B cell (primary cell): ENCODE measurements around the gene ANKRD11. TPM values are rescaled to one million over a fixed set of nuclear protein-coding genes. Genes with fewer than 3 reads are reported as not detected.
"Not testable (repeated sequence)": the region's sequence is repeated elsewhere in the genome, so short reads cannot be mapped to it uniquely, and the experiment has no call there.

Experiments used
- ATAC-seq: fragments of 200-7000 bp; cut with Tn5 transposase; one replicate; pipeline ENCODE4 v1.10.0; 2021; ENCODE audit warnings: low read depth, mild to moderate bottlenecking, moderate number of reproducible peaks, moderate library complexity
- CTCF ChIA-PET: fragments of 350-600 bp; sonication (Branson Sonifier 250); formaldehyde crosslinking; loops from one replicate; lab custom pipeline; 2021; ENCODE audit warnings: antibody characterized with exemption, inconsistent platforms; lab: Charles Lee
- POLR2A ChIA-PET: fragments of 350-600 bp; sonication (Branson Sonifier 250); formaldehyde crosslinking; loops from one replicate; lab custom pipeline; 2021; ENCODE audit warnings: antibody characterized with exemption; lab: Charles Lee
- DNase-seq: peaks from one replicate; pipeline ENCODE4 v3.0.0; 2013
- H2AFZ ChIP-seq: 2 replicates; pipeline ENCODE4 v1.6.1; 2012; ENCODE audit warnings: mild to moderate bottlenecking, low read depth, low read length; ENCODE audit not compliant: insufficient read depth, poor library complexity, severe bottlenecking
- H3K27ac ChIP-seq, 2 donors: 1 replicate in 1 of 2; 2 replicates in 1 of 2; pipeline ENCODE4 v1.5.1; 2012 to 2013; ENCODE audit warnings: low read length in 2 of 2, mild to moderate bottlenecking in 2 of 2, moderate library complexity in 1 of 2
- H3K27me3 ChIP-seq, 4 experiments: fragments of 200-600 bp in 1 of 4; sonication (generic) in 1 of 4; replicated peaks in 1 of 4; 1 replicate in 2 of 4; 2 replicates in 2 of 4; pipeline versions ENCODE4 v1.6.1 to v1.7.0; 2013 to 2016; ENCODE audit warnings: low read length in 3 of 4, mild to moderate bottlenecking in 2 of 4, mixed read lengths in 1 of 4, moderate library complexity in 1 of 4; ENCODE audit not compliant: insufficient read depth in 4 of 4, control insufficient read depth in 3 of 4; ENCODE audit errors: control extremely low read depth in 1 of 4
- H3K36me3 ChIP-seq, 2 experiments: replicated peaks in 1 of 2; 1 replicate in 1 of 2; 2 replicates in 1 of 2; pipeline versions ENCODE4 v1.6.1 to v1.7.1; 2013; ENCODE audit warnings: low read length in 1 of 2; ENCODE audit not compliant: insufficient read depth in 2 of 2, control insufficient read depth in 1 of 2; ENCODE audit errors: control extremely low read depth in 1 of 2, extremely low read depth in 1 of 2
- H3K4me1 ChIP-seq, 2 donors: fragments of 200-600 bp in 1 of 2; sonication (generic) in 1 of 2; 1 replicate in 1 of 2; 2 replicates in 1 of 2; pipeline versions ENCODE4 v1.5.1 to v1.6.1; 2013 to 2017; ENCODE audit warnings: low read length in 2 of 2; ENCODE audit not compliant: control insufficient read depth in 2 of 2, insufficient read depth in 2 of 2
- H3K4me2 ChIP-seq: replicated peaks from 2 replicates; pipeline ENCODE3; 2012; ENCODE audit warnings: mild to moderate bottlenecking, low read depth, low read length; ENCODE audit not compliant: poor library complexity, severe bottlenecking
- H3K4me3 ChIP-seq, 5 experiments: fragments of 200-600 bp in 1 of 5; sonication (generic) in 1 of 5; 1 replicate in 3 of 5; 2 replicates in 2 of 5; pipeline versions ENCODE4 v1.5.1 to v1.7.0; 2011 to 2016; ENCODE audit warnings: low read length in 4 of 5, mild to moderate bottlenecking in 4 of 5, low read depth in 2 of 5, control low read depth in 1 of 5, moderate library complexity in 1 of 5; ENCODE audit not compliant: insufficient read depth in 1 of 5; ENCODE audit errors: control extremely low read depth in 1 of 5, extremely low read depth in 1 of 5
- H3K79me2 ChIP-seq: fragments of 200-600 bp; sonication (generic); one replicate; pipeline ENCODE4 v1.6.0; 2016; ENCODE audit warnings: low read length; ENCODE audit not compliant: control insufficient read depth, insufficient read depth
- H3K9ac ChIP-seq: fragments of 200-600 bp; sonication (generic); 2 replicates; pipeline ENCODE4 v1.6.1; 2017; ENCODE audit warnings: mild to moderate bottlenecking, low read length, moderate library complexity
- H3K9me3 ChIP-seq, 3 donors: one replicate each; pipeline versions ENCODE4 v1.6.1 to v1.7.1; 2013; ENCODE audit warnings: low read length in 2 of 3; ENCODE audit not compliant: control insufficient read depth in 2 of 3, insufficient read depth in 1 of 3; ENCODE audit errors: control extremely low read depth in 1 of 3
- H4K20me1 ChIP-seq: 2 replicates; pipeline ENCODE4 v1.6.0; 2012; ENCODE audit warnings: mild to moderate bottlenecking, low read length; ENCODE audit not compliant: insufficient read depth, control insufficient read depth, poor library complexity, severe bottlenecking
- H3K27ac Mint-ChIP-seq: one replicate; pipeline ENCODE4 v1.8.0; 2021; ENCODE audit warnings: mixed read lengths
- H3K27me3 Mint-ChIP-seq: one replicate; pipeline ENCODE4 v1.8.0; 2021; ENCODE audit warnings: mixed read lengths
- H3K4me1 Mint-ChIP-seq: one replicate; pipeline ENCODE4 v1.8.0; 2021; ENCODE audit warnings: mixed read lengths
- H3K4me3 Mint-ChIP-seq: one replicate; pipeline ENCODE4 v1.8.0; 2021; ENCODE audit warnings: mixed read lengths
- H3K9me3 Mint-ChIP-seq: one replicate; pipeline ENCODE4 v1.8.0; 2022; ENCODE audit warnings: mixed read lengths; ENCODE audit not compliant: insufficient read depth
- CTCF ChIP-seq: fragments of 200-600 bp; IDR thresholded peaks from one replicate; pipeline ENCODE4 v1.8.0; 2022; ENCODE audit warnings: antibody characterized with exemption, mild to moderate bottlenecking
- EZH2 ChIP-seq: IDR thresholded peaks from 2 replicates; pipeline ENCODE4 v1.6.1; 2012; ENCODE audit warnings: borderline replicate concordance, low read depth, mild to moderate bottlenecking, moderate library complexity, low read length; ENCODE audit not compliant: insufficient read depth, poor library complexity, severe bottlenecking
- WGBS: methylation state at CpG from one replicate; pipeline ENCODE4 v1.1.5; 2013; ENCODE audit warnings: missing lambda C conversion rate; ENCODE audit not compliant: insufficient coverage; 5-methylcytosine and 5-hydroxymethylcytosine counted together
- intact Hi-C: fragments of 100-400 bp; cut with micrococcal nuclease; formaldehyde crosslinking; loops from one replicate; pipeline ENCODE4 v1.10.0; 2022
- polyA plus RNA-seq: library from polyadenylated mRNA; depleted of rRNA; stranded (reverse); fragments of >200 nt; gene quantifications from 2 replicates; pipeline ENCODE4 v1.2.3, GENCODE V29; 2012
- total RNA-seq, 2 donors: library from RNA; stranded (reverse); fragments of 120-200 nt in 1 of 2; gene quantifications; 1 replicate in 1 of 2; 2 replicates in 1 of 2; pipeline versions ENCODE4 v1.2.3 to v1.2.4, GENCODE V29; 2013 to 2022

Gene ANKRD11
- total and polyA plus RNA-seq, 2 donors (not counting 1 experiment from before 2014, with no cell fraction given), result 67.9 to 314 TPM

GRCh38 chr16:89334050-89334449 is 156.3 kb downstream of the ANKRD11 start:
- Histone ChIP-seq H3K4me3 (no peak overlapping the region), H3K27ac (no peak overlapping the region), H3K4me1 (peaks cover 36 to 60% of the 10 kb centered on the region in 2 donors), H3K79me2 (peaks cover 97% of the 10 kb centered on the region), H2AFZ (no peak overlapping the region), H4K20me1 (peaks cover 90% of the 10 kb centered on the region), H3K27me3 (no peaks in the 10 kb centered on the region), H3K36me3 (peaks cover 0 to under 1% of the 10 kb centered on the region in 2 experiments), H3K9me3 (no peaks in the 10 kb centered on the region), H3K9ac (no peak overlapping the region), H3K4me2 (peak overlapping the region; percentile 28)
- 100% methylated on average over 1 of the region's 2 CpGs for WGBS
- TF ChIP-seq EZH2 (no peak), CTCF (no peak)
- Mint-ChIP-seq H3K4me3 (no peak overlapping the region), H3K9me3 (no peaks in the 10 kb centered on the region), H3K27ac (peak overlapping the region; percentile 10), H3K4me1 (peaks cover 67% of the 10 kb centered on the region), H3K27me3 (no peaks in the 10 kb centered on the region)
- no peak for DNase-seq
- intact Hi-C loops, result no loop called here
- ChIA-PET CTCF (interaction anchor here (0.7 to 4.6 kb wide), 5 partner anchors 11 to 223 kb away, joined by 3 to 19 read pairs (median 4); partner anchors contain the start of gene SPG7), POLR2A (interaction anchor here (0.6 kb wide), 1 partner anchor 27 kb away, joined by 7 read pairs; no protein-coding TSS in a partner anchor)
- ATAC-seq, result no peak

DNA sequence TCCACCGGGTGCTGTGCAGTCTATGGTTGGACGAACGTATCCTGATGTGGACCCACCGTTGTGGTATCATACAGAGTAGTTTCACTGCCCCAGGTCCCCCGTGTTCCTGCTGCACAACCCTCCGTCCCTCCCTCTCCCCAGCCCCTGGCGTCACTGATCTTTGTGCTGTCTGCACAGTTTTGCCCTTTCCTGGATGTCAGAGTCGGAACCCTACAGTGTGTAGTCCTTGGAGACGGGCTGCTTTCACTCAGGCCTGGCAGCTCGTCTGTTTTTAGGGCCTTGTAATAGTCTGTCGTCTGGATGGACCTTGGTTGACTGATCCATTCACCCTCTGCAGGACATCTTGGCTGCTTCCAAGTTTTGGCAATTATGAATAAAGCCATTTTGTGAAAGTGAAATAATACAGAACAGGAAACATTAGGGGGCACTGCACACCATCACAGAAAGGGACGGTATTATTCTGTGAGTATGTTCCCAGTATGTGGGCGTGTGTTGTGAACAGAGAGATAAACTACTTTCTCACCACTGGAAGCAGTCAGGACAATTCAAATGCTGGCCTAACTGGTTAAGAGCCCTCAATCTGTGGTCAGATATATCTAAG is 156.9 kb downstream of the ANKRD11 start:
- peaks cover 90% of the 10 kb centered on the region for H4K20me1 ChIP-seq
- H3K27ac ChIP-seq, H3K4me3 ChIP-seq, H3K4me3 Mint-ChIP-seq, POLR2A ChIA-PET, H3K27me3 ChIP-seq, H3K27me3 Mint-ChIP-seq, H3K9me3 ChIP-seq, H3K36me3 ChIP-seq, H3K9me3 Mint-ChIP-seq, H3K9ac ChIP-seq, H2AFZ ChIP-seq: not testable (repeated sequence)
- intact Hi-C loops, result loop anchor here (1.0 kb wide), 1 partner anchor 175 kb away; the partner anchor contains the start of gene SPG7
- H3K27ac Mint-ChIP-seq, result peak overlapping the region; percentile 32
- DNase-seq, result peak; percentile 71
- CTCF ChIA-PET, result interaction anchor here (0.6 to 4.6 kb wide), 3 partner anchors 16 to 223 kb away, joined by 3 to 19 read pairs (median 6); partner anchors contain the start of gene SPG7
- TF ChIP-seq CTCF, result peak; percentile 57
- H3K4me1 ChIP-seq, result peaks cover 32 to 56% of the 10 kb centered on the region in 2 donors
- WGBS, result 69% methylated on average over 8 of the region's 13 CpGs
- H3K4me2 ChIP-seq, result peak overlapping the region; percentile 28
- peaks cover 62% of the 10 kb centered on the region for H3K4me1 Mint-ChIP-seq
- peak; percentile 69 for ATAC-seq
- H3K79me2 ChIP-seq, result peaks cover 97% of the 10 kb centered on the region
